Stimulated activated CD4-positive, alpha-beta T cell treated with anti-CD3 and anti-CD28 coated beads, Interleukin-1b, Interleukin-23, amount 100 ng/mL, for 24 hours (primary cell): Measurements from ENCODE around the gene LRRC46.

ENCODE experiments used
- DNase-seq, 4 experiments: peaks; one replicate each; pipeline ENCODE4 v3.0.0-alpha.2; 2020; ENCODE audit warnings: low read depth in 4 of 4, low spot score in 1 of 4

LRRC46 gene

GRCh38 chr17:47850692-47851573 is 19.5 kb downstream of the LRRC46 start, which contains the start of gene SP6:
Gene SP6 (minus strand): TSS chr17:47851163. CDS start chr17:47848429, 2,734 bp downstream.
- peak in 3 of 4 experiments; percentile 38 to 78 (median 59) for DNase-seq

- DNase-seq = no peak
Measured at GRCh38 chr17:47851764-47852112, 20.3 kb downstream of the LRRC46 start.

GRCh38 chr17:47852113-47852949 is 20.9 kb downstream of the LRRC46 start:
- no peak for DNase-seq

GRCh38 chr17:47853616-47854015 is 22.1 kb downstream of the LRRC46 start:
- DNase-seq = no peak

GRCh38 chr17:47855737-47856136 is 24.3 kb downstream of the LRRC46 start:
- no peak for DNase-seq

- no peak for DNase-seq
Measured at GRCh38 chr17:47856830-47857229, 25.4 kb downstream of the LRRC46 start.

- DNase-seq = no peak
Measured at GRCh38 chr17:47857551-47858455, 26.3 kb downstream of the LRRC46 start.

- DNase-seq = no peak
Measured at GRCh38 chr17:47860386-47860785, 28.9 kb downstream of the LRRC46 start.

GRCh38 chr17:47862621-47863440 is 31.4 kb downstream of the LRRC46 start:
- DNase-seq = no peak

GRCh38 chr17:47864791-47865216 is 33.3 kb downstream of the LRRC46 start:
- no peak for DNase-seq

- no peak for DNase-seq
Measured at GRCh38 chr17:47866941-47867340, 35.5 kb downstream of the LRRC46 start.

- no peak for DNase-seq
Measured at GRCh38 chr17:47867813-47868533, 36.5 kb downstream of the LRRC46 start.

GRCh38 chr17:47869114-47869513 is 37.6 kb downstream of the LRRC46 start:
- DNase-seq = no peak

GRCh38 chr17:47870056-47870455 is 38.6 kb downstream of the LRRC46 start:
- no peak for DNase-seq

GRCh38 chr17:47871048-47871447 is 39.6 kb downstream of the LRRC46 start:
- DNase-seq = no peak

- no peak for DNase-seq
Measured at GRCh38 chr17:47872019-47872650, 40.7 kb downstream of the LRRC46 start.

GRCh38 chr17:47872651-47873161 is 41.2 kb downstream of the LRRC46 start:
- no peak for DNase-seq

GRCh38 chr17:47873200-47874090 is 42.0 kb downstream of the LRRC46 start:
- DNase-seq = no peak
